Fibroblast of skin of abdomen (primary cell): ENCODE data around the gene NDST4.
A peak's percentile ranks its signal among the peaks of the same experiment; 100 is the strongest.

Experiments used
- DNase-seq: peaks from one replicate; pipeline ENCODE4 v3.0.0-alpha.2; 2013

NDST4 gene

GRCh38 chr4:114900934-114901333, 212.5 kb downstream of the NDST4 start:
- DNase-seq, result no peak

GRCh38 chr4:114890773-114891172, 222.6 kb downstream of the NDST4 start:
- no peak for DNase-seq

DNA sequence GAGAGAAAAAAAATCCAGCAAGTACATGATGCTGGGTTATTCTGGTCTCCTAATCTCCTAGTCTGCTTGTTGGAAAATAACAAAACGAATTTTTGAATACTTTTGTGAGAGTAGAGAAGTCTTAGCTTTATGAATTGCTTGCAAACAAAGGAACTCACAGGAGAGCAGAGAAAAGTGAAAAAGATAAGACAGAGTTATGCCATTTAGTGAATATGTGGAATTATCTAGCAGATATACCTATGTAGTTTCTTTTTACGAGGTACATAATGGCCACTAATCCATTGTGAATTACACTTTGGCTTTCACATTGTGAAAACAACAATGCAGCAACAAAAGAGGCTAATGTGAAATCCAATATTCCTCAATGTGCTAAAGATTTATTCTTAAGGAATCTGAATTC, 226.7 kb downstream of the NDST4 start:
- DNase-seq, result no peak

GRCh38 chr4:114883641-114884040, 229.8 kb downstream of the NDST4 start:
- no peak for DNase-seq

- no peak for DNase-seq
Observed at GRCh38 chr4:114879916-114880669, 233.3 kb downstream of the NDST4 start.

- peak; percentile 6 for DNase-seq
Observed at GRCh38 chr4:114875630-114876029, 237.8 kb downstream of the NDST4 start.

DNA sequence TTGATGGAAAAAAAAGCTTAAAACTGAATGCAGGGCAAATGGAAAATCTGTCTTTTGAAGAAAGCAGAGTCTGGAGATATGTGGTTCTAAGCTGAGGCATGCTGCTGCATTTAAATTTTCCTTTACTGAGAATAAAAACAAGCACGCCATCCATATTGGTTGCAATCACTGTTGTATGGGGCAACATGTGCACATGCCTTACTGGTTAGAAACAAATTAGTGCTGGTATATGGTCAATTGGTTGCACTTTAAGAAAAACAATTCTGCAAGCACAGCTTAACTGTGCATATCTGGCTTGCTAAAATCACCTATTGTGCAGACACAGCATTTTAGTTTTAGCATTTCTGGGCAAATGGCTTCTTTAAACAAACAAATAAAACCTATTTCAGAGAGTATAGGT, 239.1 kb downstream of the NDST4 start:
- DNase-seq, result no peak

DNA sequence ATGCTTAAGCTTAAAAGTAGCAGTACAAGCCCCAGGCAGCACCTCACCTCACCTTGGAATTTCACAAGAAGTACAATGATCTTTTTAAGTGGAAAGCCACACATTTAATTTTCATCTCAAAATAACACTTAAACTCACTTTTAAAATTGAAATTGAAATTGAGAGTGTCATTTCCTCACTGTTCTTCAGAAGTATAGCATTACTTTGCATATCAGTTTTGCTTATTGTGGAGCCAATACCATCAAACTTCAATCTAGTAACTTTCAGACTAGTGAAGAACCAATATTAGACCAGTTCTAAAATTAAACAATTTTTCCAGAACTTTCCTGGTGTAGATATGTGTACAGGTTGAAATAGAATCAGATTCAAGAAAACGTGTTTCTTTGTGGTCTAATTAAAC, 242.4 kb downstream of the NDST4 start:
- DNase-seq, result no peak

DNA sequence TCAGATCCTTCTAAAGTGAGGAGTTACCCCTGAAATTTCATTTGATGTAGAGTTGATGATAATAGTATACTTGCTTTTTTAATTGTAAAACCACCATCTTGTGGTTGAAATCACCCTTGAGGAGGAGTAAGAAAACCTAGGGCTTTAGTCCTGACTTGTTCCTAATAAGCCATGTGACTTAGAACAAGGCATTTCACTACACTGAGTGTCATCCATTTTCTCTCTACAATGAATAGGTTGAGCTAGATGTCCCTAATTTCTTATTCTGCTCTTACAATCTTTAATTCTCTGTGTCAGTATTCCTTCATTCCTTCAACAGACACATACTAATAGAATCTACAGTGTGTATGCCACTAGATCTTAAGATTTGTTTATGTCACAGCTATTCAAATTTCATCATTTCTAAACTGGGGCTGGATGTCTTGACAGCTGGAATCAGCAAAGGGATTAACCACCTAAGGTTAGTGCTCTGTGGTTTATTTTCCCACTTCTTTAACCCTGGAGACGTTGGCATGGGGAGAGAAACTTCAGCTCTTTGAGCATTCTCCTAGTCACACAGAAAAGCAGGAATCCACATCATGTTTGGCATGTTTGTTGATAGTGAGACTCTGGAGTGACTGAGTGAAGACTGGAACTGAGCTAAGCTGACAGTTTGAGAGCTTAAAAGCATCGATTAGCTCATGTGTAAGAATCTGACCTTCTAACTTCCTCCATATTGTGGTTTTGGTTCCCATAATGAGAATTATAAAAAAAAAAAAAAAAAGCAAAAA, 246.3 kb downstream of the NDST4 start:
- no peak for DNase-seq

- no peak for DNase-seq
Observed at GRCh38 chr4:114864060-114864459, 249.4 kb downstream of the NDST4 start.

- DNase-seq, result no peak
Observed at GRCh38 chr4:114860786-114861185, 252.6 kb downstream of the NDST4 start.

- DNase-seq, result no peak
Observed at GRCh38 chr4:114857831-114858230, 255.6 kb downstream of the NDST4 start.

GRCh38 chr4:114839986-114840385, 273.4 kb downstream of the NDST4 start:
- no peak for DNase-seq

GRCh38 chr4:114830628-114831027, 282.8 kb downstream of the NDST4 start:
- DNase-seq, result no peak

GRCh38 chr4:114827651-114828050, 285.8 kb downstream of the NDST4 start:
- no peak for DNase-seq

GRCh38 chr4:114815760-114816159, 297.7 kb downstream of the NDST4 start:
- DNase-seq, result no peak

DNA sequence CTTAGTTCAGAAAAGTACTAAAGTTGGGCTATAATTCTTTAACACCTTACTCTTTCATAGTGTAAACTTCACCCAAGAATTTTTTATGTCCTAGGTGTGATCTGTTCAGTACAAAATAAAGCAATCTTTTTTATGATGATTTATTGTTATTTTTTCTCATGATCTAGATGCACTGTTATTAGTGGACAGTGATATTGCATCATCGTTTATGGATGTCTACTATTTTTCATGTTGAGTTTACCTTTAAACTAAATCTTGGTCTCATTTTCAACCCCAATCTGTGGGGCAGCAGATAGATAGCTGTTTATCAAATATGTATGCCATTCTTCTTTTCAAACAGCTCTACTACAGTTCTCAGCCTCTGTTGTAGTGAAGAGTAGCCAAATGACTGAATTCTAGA, 299.5 kb downstream of the NDST4 start:
- no peak for DNase-seq

DNA sequence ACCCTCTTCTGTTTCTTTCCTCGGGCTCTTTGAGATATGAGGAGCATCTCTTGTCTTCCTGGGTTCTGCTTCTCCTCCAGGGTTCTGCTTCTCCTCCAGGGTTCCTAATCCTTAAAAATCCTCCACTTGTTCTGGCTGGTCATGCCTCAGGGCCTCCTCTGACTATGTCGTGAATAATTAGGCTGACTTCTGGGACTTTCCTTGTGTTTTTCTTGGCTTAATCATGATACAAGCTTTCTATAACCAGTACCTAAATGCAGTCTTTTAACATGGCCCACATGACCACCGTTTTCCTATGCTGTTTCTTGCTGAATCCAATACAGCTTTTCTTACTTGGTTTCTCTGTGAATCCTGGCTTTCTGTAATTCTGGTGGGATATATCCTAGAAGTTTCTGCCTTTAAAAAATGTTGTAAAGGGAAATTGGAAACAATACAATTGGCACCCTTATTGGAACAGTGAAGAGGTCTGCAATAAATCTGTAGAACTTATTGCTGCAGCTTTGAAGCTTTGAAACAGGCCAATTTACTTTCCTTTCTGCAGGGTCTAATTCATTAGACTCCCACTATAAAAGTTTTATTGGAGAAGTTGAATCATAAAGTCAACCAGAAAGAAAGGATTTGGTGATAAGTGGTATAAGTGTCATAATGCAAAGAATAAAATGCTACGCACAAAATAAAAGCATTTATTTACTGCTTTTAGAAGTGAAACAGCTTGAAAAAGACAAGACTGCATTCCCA, 301.7 kb downstream of the NDST4 start:
- no peak for DNase-seq

DNA sequence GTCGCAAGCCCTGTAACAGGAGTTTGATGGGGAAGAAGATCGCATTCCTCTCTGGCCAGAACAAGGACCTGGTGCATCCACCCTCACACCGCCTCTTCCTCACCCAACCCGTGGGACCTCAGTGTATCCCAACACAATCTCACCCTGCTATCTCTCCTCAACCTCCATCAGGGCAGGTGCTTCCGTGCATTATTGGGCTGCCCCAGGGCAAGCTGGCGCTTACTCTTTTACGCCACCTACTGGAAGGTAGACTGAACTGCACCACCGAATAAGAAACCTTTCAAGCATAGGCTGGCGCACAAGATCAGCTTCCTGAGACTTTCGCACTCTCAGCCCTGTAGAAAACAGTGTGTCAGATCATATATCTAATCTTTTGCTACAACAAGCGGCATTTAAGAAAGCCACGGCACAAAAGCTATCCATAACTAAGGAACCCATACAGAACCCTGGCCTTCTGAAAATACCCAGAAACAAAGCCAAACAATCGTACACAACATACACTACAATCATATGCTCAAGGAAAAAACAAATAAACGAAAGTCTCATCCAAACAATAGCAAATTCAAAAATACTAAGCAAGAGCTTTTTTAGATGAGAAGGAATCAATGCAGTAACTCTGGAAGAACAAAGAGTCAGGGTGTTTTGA, 305.5 kb downstream of the NDST4 start:
- DNase-seq, result peak; percentile 21

GRCh38 chr4:114807357-114807756, 306.1 kb downstream of the NDST4 start:
- DNase-seq, result no peak

DNA sequence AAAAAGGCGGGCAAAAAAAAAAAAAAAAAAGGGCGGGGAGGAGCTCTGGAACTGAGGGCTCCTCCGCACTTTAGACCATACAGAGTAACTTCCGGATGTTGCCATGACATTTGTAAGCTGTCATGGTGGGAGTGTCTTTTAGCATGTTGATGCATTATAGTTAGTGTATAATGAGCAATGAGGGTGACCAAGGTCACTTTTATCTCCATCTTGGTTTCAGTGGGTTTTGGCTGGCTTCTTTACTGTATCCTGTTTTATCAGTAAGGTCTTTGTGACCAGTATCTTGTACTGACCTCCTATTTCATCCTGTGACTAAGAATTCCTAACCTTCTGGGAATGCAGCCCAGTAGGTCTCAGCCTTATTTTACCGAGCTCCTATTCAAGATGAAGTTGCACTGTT, 321.4 kb downstream of the NDST4 start:
- DNase-seq, result no peak

- no peak for DNase-seq
Observed at GRCh38 chr4:114785570-114785969, 327.9 kb downstream of the NDST4 start.

DNA sequence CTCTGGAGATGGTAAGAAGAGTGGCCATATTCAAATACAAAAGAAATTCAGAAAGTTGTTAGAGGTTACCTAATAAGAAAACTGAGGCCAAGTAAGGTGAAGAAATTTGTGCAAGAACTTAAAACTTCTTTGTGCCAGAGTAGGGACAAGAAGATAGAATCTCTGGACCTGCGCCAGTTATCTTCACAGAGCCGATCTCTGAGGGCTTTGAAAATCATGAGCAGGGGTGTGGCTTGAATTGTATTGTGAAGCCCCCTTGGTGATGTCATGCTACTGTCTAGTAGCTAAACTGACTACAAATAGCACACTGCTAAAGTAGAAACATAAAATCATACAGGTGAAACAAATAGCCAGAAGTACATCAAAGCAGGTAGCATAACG, 330.2 kb downstream of the NDST4 start:
- peak; percentile 1 for DNase-seq
